T-helper 1 cell treated with Interleukin-12 subunit alpha and Interleukin-12 subunit beta and Interleukin-4 antibody, amounts not matched to agents 30 μg/mL and 1 μg/mL, for 36 hours (primary cell): ENCODE measurements around the gene NOP14.
"Not testable (repeated sequence)": the region's sequence is repeated elsewhere in the genome, so short reads cannot be mapped to it uniquely, and the experiment has no call there.

Source experiments
- H3K27ac Mint-ChIP-seq: one replicate; pipeline ENCODE4 v1.8.0; 2021; ENCODE audit warnings: mild to moderate bottlenecking, mixed read lengths
- H3K27me3 Mint-ChIP-seq: one replicate; pipeline ENCODE4 v1.8.0; 2021; ENCODE audit warnings: low read depth, mixed read lengths
- H3K36me3 Mint-ChIP-seq: one replicate; pipeline ENCODE4 v1.8.0; 2021; ENCODE audit warnings: low read depth, mixed read lengths
- H3K4me1 Mint-ChIP-seq: one replicate; pipeline ENCODE4 v1.8.0; 2021; ENCODE audit warnings: low read depth, mixed read lengths
- H3K4me3 Mint-ChIP-seq: one replicate; pipeline ENCODE4 v1.8.0; 2021; ENCODE audit warnings: mild to moderate bottlenecking, moderate library complexity, mixed read lengths
- H3K9me3 Mint-ChIP-seq: one replicate; pipeline ENCODE4 v1.8.0; 2021; ENCODE audit warnings: mixed read lengths

The NOP14 gene

GRCh38 chr4:2963175-2963965 lies at the start of gene NOP14, which contains the start of gene GRK4:
Gene NOP14, minus strand, starts transcription at chr4:2963406. Its CDS starts 87 bp downstream, at chr4:2963319.
Gene GRK4, plus strand, starts transcription at chr4:2963571. Its CDS starts 500 bp downstream, at chr4:2964071.
- H3K27me3 Mint-ChIP-seq, result peaks cover 7% of the 10 kb centered on the region
- peaks cover 27% of the 10 kb centered on the region for H3K4me1 Mint-ChIP-seq
- peak within 1 kb of the TSS; percentile 94 for H3K4me3 Mint-ChIP-seq
- peak within 1 kb of the TSS; percentile 87 for H3K27ac Mint-ChIP-seq
- H3K36me3 Mint-ChIP-seq, result peaks cover 9% of the 10 kb centered on the region
- no peaks in the 10 kb centered on the region for H3K9me3 Mint-ChIP-seq

- Mint-ChIP-seq H3K36me3 (no peaks in the 10 kb centered on the region), H3K4me3 (no peak overlapping the region), H3K27me3 (peaks cover 3% of the 10 kb centered on the region)
These were observed 48.4 kb upstream of the NOP14 start for GRCh38 chr4:3011456-3012220.

GRCh38 chr4:3010998-3011397 lies 47.8 kb upstream of the NOP14 start:
- no peak overlapping the region for H3K27ac Mint-ChIP-seq
- H3K9me3 Mint-ChIP-seq, result no peaks in the 10 kb centered on the region
- H3K4me3 Mint-ChIP-seq, result no peak overlapping the region
- no peaks in the 10 kb centered on the region for H3K36me3 Mint-ChIP-seq
- peaks cover 7% of the 10 kb centered on the region for H3K4me1 Mint-ChIP-seq
- peaks cover 5% of the 10 kb centered on the region for H3K27me3 Mint-ChIP-seq

More at GRCh38 chr4:3011456-3012220, 48.4 kb upstream of the NOP14 start:
- peaks cover 7% of the 10 kb centered on the region for H3K4me1 Mint-ChIP-seq
- no peaks in the 10 kb centered on the region for H3K9me3 Mint-ChIP-seq
- no peak overlapping the region for H3K27ac Mint-ChIP-seq

GRCh38 chr4:3010577-3010976 lies 47.4 kb upstream of the NOP14 start:
- no peak overlapping the region for H3K4me3 Mint-ChIP-seq
- H3K27ac Mint-ChIP-seq, result no peak overlapping the region
- peaks cover 5% of the 10 kb centered on the region for H3K27me3 Mint-ChIP-seq
- H3K36me3 Mint-ChIP-seq, result no peaks in the 10 kb centered on the region
- H3K4me1 Mint-ChIP-seq, result peaks cover 7% of the 10 kb centered on the region
- H3K9me3 Mint-ChIP-seq, result no peaks in the 10 kb centered on the region

- Mint-ChIP-seq H3K4me3 (no peak overlapping the region), H3K27me3 (peaks cover 5% of the 10 kb centered on the region), H3K4me1 (peaks cover 7% of the 10 kb centered on the region), H3K9me3 (no peaks in the 10 kb centered on the region), H3K36me3 (no peaks in the 10 kb centered on the region), H3K27ac (peak overlapping the region; percentile 18)
These were observed 46.2 kb upstream of the NOP14 start for GRCh38 chr4:3009422-3009821.

- Mint-ChIP-seq H3K9me3 (no peaks in the 10 kb centered on the region), H3K27ac (no peak overlapping the region), H3K36me3 (no peaks in the 10 kb centered on the region), H3K27me3 (peaks cover 5% of the 10 kb centered on the region), H3K4me1 (peaks cover 3% of the 10 kb centered on the region), H3K4me3 (no peak overlapping the region)
These were observed 44.5 kb upstream of the NOP14 start for GRCh38 chr4:3007724-3008123.

GRCh38 chr4:2996415-2996814 lies 33.2 kb upstream of the NOP14 start:
- Mint-ChIP-seq H3K27ac (no peak overlapping the region), H3K4me3 (no peak overlapping the region), H3K4me1 (no peaks in the 10 kb centered on the region), H3K36me3 (no peaks in the 10 kb centered on the region), H3K9me3 (no peaks in the 10 kb centered on the region), H3K27me3 (peaks cover 21% of the 10 kb centered on the region)

- Mint-ChIP-seq H3K36me3 (no peaks in the 10 kb centered on the region), H3K9me3 (no peaks in the 10 kb centered on the region), H3K27me3 (peaks cover 24% of the 10 kb centered on the region), H3K4me1 (no peaks in the 10 kb centered on the region), H3K27ac (no peak overlapping the region), H3K4me3 (no peak overlapping the region)
These were observed 32.5 kb upstream of the NOP14 start for GRCh38 chr4:2995546-2996265.

- Mint-ChIP-seq H3K9me3 (no peaks in the 10 kb centered on the region), H3K36me3 (no peaks in the 10 kb centered on the region), H3K4me3 (no peak overlapping the region), H3K27ac (no peak overlapping the region), H3K27me3 (peaks cover 20% of the 10 kb centered on the region), H3K4me1 (no peaks in the 10 kb centered on the region)
These were observed 31.7 kb upstream of the NOP14 start for GRCh38 chr4:2994917-2995316.

GRCh38 chr4:2991243-2991642 lies 28.0 kb upstream of the NOP14 start:
- Mint-ChIP-seq H3K27ac (no peak overlapping the region), H3K27me3 (peaks cover 20% of the 10 kb centered on the region), H3K4me3 (no peak overlapping the region), H3K9me3 (no peaks in the 10 kb centered on the region), H3K4me1 (no peaks in the 10 kb centered on the region), H3K36me3 (no peaks in the 10 kb centered on the region)

- not testable (repeated sequence) for H3K27ac Mint-ChIP-seq, H3K36me3 Mint-ChIP-seq, H3K4me1 Mint-ChIP-seq, H3K4me3 Mint-ChIP-seq
- Mint-ChIP-seq H3K9me3 (peaks cover 17% of the 10 kb centered on the region), H3K27me3 (peaks cover 20% of the 10 kb centered on the region)
These were observed 20.5 kb upstream of the NOP14 start for GRCh38 chr4:2983715-2984114.

GRCh38 chr4:2982012-2982411 lies 18.8 kb upstream of the NOP14 start:
- Mint-ChIP-seq H3K27me3 (peaks cover 12% of the 10 kb centered on the region), H3K4me3 (no peak overlapping the region), H3K27ac (no peak overlapping the region), H3K9me3 (peaks cover 17% of the 10 kb centered on the region), H3K36me3 (no peaks in the 10 kb centered on the region), H3K4me1 (peaks cover 2% of the 10 kb centered on the region)

- H3K36me3 Mint-ChIP-seq, result no peaks in the 10 kb centered on the region
These were observed 18.1 kb upstream of the NOP14 start for GRCh38 chr4:2981256-2981819.

More at GRCh38 chr4:2981256-2981819, 18.1 kb upstream of the NOP14 start:
- Mint-ChIP-seq H3K4me1 (peaks cover 2% of the 10 kb centered on the region), H3K27me3 (peaks cover 12% of the 10 kb centered on the region), H3K9me3 (peaks cover 17% of the 10 kb centered on the region), H3K27ac (no peak overlapping the region), H3K4me3 (no peak overlapping the region)
